ENCODE data around the gene GABRG3.

The GABRG3 gene

DNA sequence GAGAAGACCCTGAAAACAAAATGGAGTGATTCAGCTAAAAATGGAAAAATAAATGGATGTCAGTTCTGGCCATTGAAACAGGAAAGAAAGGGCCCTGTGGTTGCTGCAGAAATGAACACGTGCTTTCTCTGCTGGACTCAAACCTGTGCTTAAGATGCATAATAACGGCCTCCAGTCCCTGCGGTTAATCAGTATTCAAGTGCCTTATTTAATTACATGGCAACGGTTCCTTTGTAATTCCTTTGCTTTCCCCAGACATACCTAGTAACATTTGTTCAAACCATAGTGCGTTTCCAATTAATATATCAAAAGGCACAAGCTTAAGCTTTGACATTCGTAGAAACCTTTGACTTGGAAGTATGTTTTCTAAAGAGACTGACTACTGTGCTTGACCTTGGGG is 428.3 kb downstream of the GABRG3 start:
- DNase-seq: no peak
- Histone ChIP-seq H3K27ac (no peak overlapping the region), H3K4me3 (ENCODE audit: low read depth, low read length) (no peak overlapping the region), H3K36me3 (replicated peaks) (no peaks in the 10 kb centered on the region), H3K27me3 (replicated peaks) (no peaks in the 10 kb centered on the region)
- TF ChIP-seq, protein P1, sequence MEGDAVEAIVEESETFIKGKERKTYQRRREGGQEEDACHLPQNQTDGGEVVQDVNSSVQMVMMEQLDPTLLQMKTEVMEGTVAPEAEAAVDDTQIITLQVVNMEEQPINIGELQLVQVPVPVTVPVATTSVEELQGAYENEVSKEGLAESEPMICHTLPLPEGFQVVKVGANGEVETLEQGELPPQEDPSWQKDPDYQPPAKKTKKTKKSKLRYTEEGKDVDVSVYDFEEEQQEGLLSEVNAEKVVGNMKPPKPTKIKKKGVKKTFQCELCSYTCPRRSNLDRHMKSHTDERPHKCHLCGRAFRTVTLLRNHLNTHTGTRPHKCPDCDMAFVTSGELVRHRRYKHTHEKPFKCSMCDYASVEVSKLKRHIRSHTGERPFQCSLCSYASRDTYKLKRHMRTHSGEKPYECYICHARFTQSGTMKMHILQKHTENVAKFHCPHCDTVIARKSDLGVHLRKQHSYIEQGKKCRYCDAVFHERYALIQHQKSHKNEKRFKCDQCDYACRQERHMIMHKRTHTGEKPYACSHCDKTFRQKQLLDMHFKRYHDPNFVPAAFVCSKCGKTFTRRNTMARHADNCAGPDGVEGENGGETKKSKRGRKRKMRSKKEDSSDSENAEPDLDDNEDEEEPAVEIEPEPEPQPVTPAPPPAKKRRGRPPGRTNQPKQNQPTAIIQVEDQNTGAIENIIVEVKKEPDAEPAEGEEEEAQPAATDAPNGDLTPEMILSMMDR (IDR thresholded peaks at IDR 0.05; ENCODE audit: low read depth, low read length, missing control alignments): no peak
- in situ Hi-C loops (cut with HindIII; ENCODE audit: low pct_ligation_motif_present, low sequenced_read_pairs): no loop called here

DNA sequence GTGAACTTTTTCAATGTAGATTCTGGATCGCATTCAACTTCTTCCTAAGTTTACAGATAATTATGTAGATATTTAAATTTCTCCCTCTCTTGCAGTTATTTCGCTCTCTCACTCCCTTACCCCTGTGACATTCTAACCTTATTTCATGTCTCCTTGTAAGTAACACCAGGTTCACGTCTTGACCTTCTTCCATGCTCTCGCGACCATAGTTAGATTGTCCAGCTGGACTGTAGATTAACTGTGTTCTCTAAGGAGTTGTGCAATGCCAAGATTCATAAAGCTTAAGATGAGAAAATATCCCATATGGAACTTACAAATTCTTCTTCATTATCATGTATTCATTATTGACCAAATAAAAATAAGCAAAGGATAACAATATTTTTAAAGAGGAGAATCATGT is 430.5 kb downstream of the GABRG3 start:
- in situ Hi-C loops (cut with HindIII; ENCODE audit: low pct_ligation_motif_present, low sequenced_read_pairs): no loop called here
- H3K36me3 ChIP-seq (replicated peaks): no peaks in the 10 kb centered on the region
- no peak overlapping the region for H3K4me3 ChIP-seq (ENCODE audit: low read depth, low read length)
- H3K27me3 ChIP-seq (replicated peaks): no peaks in the 10 kb centered on the region
- TF ChIP-seq, protein P1 (IDR thresholded peaks at IDR 0.05; ENCODE audit: low read depth, low read length, missing control alignments): no peak
- DNase-seq: no peak
- no peak overlapping the region for H3K27ac ChIP-seq

DNA sequence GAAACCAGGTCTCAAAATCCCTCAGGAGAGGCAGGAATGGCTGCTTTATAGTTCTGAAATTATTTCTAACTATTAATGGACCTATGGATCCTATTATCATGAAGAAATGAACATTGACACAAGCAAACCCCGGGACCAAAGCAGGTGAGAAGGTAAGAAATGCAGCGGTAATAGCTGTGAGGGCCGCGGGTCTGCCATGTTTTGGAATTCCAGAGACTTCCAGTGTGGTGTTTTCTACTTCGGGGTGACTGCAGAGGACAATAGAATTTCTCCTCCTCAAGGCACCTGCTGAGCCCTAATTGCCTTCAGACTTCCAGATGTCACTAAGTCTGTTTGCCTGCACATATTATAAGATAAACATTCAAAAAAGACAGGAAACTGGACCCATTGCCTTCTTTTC is 437.4 kb downstream of the GABRG3 start:
- Histone ChIP-seq H3K4me3 (ENCODE audit: low read depth, low read length) (no peak overlapping the region), H3K27me3 (replicated peaks) (no peaks in the 10 kb centered on the region), H3K27ac (no peak overlapping the region), H3K36me3 (replicated peaks) (no peaks in the 10 kb centered on the region)
- in situ Hi-C loops (cut with HindIII; ENCODE audit: low pct_ligation_motif_present, low sequenced_read_pairs): no loop called here
- TF ChIP-seq, protein P1 (IDR thresholded peaks at IDR 0.05; ENCODE audit: low read depth, low read length, missing control alignments): no peak
- DNase-seq: no peak

DNA sequence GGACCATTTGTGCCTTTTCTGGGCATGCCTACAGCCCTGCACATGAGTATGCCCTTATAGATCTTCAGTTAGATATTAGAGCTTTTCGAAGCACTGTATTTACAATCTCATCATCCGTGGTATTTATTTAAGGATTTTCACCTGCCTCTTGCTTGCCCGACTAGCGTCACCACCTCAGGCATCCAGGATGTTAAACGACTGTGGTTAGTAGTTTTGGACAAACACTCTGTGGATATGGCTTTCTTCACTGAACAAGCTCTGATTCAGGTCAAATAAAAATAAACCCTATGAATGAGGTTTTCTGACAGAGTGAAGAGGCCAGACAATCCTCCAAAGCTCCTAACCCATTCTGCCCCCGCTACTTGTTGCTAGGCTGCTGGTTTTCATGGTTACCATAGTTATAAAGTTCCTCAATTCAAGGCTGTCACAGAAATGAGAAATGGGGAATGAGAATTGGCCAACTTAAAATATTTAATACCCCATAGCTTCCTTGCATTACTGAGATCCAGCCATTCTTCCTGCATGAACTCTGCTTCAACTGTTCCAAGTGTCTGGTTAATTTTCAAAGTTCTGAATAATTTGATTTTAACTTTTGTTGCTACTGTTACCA is 440.1 kb downstream of the GABRG3 start:
- Histone ChIP-seq H3K4me3 (ENCODE audit: low read depth, low read length) (no peak overlapping the region), H3K27ac (no peak overlapping the region), H3K27me3 (replicated peaks) (no peaks in the 10 kb centered on the region), H3K36me3 (replicated peaks) (no peaks in the 10 kb centered on the region)
- DNase-seq: no peak
- in situ Hi-C loops (cut with HindIII; ENCODE audit: low pct_ligation_motif_present, low sequenced_read_pairs): no loop called here
- TF ChIP-seq, protein P1 (IDR thresholded peaks at IDR 0.05; ENCODE audit: low read depth, low read length, missing control alignments): no peak

DNA sequence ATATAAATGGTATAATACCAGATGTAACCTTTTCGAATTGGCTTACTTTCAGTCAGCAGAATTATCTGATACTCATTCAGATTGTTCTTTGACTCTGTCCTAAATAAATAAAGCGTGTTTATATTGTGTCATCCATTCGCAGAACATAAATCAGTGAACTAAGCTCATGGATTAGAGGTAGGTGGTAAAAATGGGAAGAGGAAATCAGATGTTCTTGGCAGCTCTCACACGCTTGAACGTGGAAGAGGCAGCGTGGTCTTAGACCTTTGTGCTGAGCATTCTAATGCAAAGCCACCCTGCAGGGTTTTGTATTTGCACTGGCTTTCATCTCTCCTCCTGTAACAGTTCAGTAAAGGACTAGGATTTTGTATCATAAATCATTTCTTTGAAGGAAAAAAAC is 441.4 kb downstream of the GABRG3 start:
- DNase-seq: no peak
- Histone ChIP-seq H3K27me3 (replicated peaks) (no peaks in the 10 kb centered on the region), H3K36me3 (replicated peaks) (no peaks in the 10 kb centered on the region), H3K27ac (no peak overlapping the region), H3K4me3 (ENCODE audit: low read depth, low read length) (no peak overlapping the region)
- TF ChIP-seq, protein P1 (IDR thresholded peaks at IDR 0.05; ENCODE audit: low read depth, low read length, missing control alignments): no peak
- in situ Hi-C loops (cut with HindIII; ENCODE audit: low pct_ligation_motif_present, low sequenced_read_pairs): no loop called here
